ENCODE results near the gene ZNF575.

DNA sequence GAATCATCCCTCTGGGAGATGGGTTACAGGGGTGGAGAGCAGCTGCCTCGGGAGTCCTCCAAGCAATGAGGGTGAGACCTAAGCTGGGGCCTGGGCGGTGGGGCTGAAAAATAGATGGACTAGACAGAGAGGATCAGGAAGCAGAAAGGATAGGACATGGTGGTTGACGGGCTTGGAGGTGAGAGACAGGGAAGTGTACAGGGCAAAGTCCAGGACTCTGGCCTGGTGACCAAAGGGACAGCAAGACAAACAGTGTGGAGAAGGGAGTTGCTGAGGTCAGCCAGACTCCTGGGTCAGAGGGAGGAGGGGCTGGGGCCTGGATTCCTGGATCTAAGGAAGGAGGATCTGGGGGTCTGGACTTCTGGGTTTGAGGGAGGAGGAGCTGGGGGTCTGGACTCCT is 33.9 kb upstream of the ZNF575 start:
- TF ChIP-seq, protein P1, sequence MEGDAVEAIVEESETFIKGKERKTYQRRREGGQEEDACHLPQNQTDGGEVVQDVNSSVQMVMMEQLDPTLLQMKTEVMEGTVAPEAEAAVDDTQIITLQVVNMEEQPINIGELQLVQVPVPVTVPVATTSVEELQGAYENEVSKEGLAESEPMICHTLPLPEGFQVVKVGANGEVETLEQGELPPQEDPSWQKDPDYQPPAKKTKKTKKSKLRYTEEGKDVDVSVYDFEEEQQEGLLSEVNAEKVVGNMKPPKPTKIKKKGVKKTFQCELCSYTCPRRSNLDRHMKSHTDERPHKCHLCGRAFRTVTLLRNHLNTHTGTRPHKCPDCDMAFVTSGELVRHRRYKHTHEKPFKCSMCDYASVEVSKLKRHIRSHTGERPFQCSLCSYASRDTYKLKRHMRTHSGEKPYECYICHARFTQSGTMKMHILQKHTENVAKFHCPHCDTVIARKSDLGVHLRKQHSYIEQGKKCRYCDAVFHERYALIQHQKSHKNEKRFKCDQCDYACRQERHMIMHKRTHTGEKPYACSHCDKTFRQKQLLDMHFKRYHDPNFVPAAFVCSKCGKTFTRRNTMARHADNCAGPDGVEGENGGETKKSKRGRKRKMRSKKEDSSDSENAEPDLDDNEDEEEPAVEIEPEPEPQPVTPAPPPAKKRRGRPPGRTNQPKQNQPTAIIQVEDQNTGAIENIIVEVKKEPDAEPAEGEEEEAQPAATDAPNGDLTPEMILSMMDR (IDR thresholded peaks at IDR 0.05 in 4 of 5, conservative IDR thresholded peaks at IDR 0.05 in 1 of 5) = no peak
- TF ChIP-seq POLR2A (IDR thresholded peaks at IDR 0.05) = no peak
